Activated naive CD8-positive, alpha-beta T cell treated with anti-CD3 and anti-CD28 coated beads for 36 hours (primary cell): ENCODE data around the gene OR4K17. TPM values are rescaled to one million over a fixed set of nuclear protein-coding genes. Genes with fewer than 3 reads are reported as not detected.
"Not testable (repeated sequence)": the region's sequence is repeated elsewhere in the genome, so short reads cannot be mapped to it uniquely, and the experiment has no call there.

Source experiments
- DNase-seq: peaks from one replicate; pipeline ENCODE4 v3.0.0; 2021
- H3K27ac Mint-ChIP-seq: one replicate; pipeline ENCODE4 v1.8.0; 2022; ENCODE audit warnings: mild to moderate bottlenecking, moderate library complexity, mixed read lengths
- H3K27me3 Mint-ChIP-seq: one replicate; pipeline ENCODE4 v1.8.0; 2022; ENCODE audit warnings: mild to moderate bottlenecking, mixed read lengths
- H3K36me3 Mint-ChIP-seq: one replicate; pipeline ENCODE4 v1.8.0; 2021; ENCODE audit warnings: mild to moderate bottlenecking, mixed read lengths
- H3K4me1 Mint-ChIP-seq: one replicate; pipeline ENCODE4 v1.8.0; 2021; ENCODE audit warnings: mixed read lengths
- H3K4me3 Mint-ChIP-seq: one replicate; pipeline ENCODE4 v1.8.0; 2022; ENCODE audit warnings: mild to moderate bottlenecking, moderate library complexity, mixed read lengths
- H3K9me3 Mint-ChIP-seq: one replicate; pipeline ENCODE4 v1.8.0; 2022; ENCODE audit warnings: mixed read lengths
- total RNA-seq, 2 experiments: library from RNA; stranded (reverse); gene quantifications; one replicate each; pipeline ENCODE4 v1.2.3, GENCODE V29; 2021

Gene OR4K17
- not detected for total RNA-seq

- Mint-ChIP-seq H3K36me3 (no peaks in the 10 kb centered on the region), H3K4me1 (no peaks in the 10 kb centered on the region), H3K27ac (no peak within 1 kb of the TSS), H3K4me3 (no peak within 1 kb of the TSS), H3K27me3 (no peaks in the 10 kb centered on the region), H3K9me3 (peaks cover under 1% of the 10 kb centered on the region)
- no peak for DNase-seq
Observed at GRCh38 chr14:20110438-20110837, at the start of gene OR4K17. Gene OR4K17, plus strand, starts transcription at chr14:20110739. Its CDS starts 6,761 bp downstream, at chr14:20117500.

DNA sequence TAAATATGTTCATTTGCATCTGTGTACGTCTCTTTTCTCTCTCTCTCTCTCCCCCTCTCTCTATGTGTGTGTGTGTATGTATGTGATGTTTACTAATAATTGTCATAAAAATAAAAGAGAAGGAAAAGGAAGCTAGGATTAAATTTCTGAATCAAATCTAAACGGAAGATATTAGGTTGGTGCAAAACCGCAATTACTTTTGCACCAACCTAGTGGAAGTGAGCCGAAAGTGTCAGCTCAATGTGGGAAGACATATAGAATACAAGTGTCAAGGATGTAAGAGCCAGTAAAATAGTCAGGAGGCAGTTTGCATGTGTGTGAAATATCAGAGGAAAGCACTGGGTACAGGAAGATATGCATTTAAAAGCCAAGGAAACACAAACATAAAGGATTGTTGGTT, 18.5 kb upstream of the OR4K17 start:
- H3K27ac Mint-ChIP-seq = no peak overlapping the region
- no peaks in the 10 kb centered on the region for H3K36me3 Mint-ChIP-seq
- no peaks in the 10 kb centered on the region for H3K9me3 Mint-ChIP-seq
- no peak for DNase-seq
- H3K27me3 Mint-ChIP-seq = peaks cover 6% of the 10 kb centered on the region
- H3K4me3 Mint-ChIP-seq = no peak overlapping the region
- H3K4me1 Mint-ChIP-seq = no peaks in the 10 kb centered on the region

GRCh38 chr14:20093442-20093841, 17.1 kb upstream of the OR4K17 start:
- no peaks in the 10 kb centered on the region for H3K9me3 Mint-ChIP-seq
- H3K27ac Mint-ChIP-seq = no peak overlapping the region
- no peak for DNase-seq
- H3K4me1 Mint-ChIP-seq = no peaks in the 10 kb centered on the region
- no peak overlapping the region for H3K4me3 Mint-ChIP-seq
- peaks cover 7% of the 10 kb centered on the region for H3K27me3 Mint-ChIP-seq
- H3K36me3 Mint-ChIP-seq = no peaks in the 10 kb centered on the region

DNA sequence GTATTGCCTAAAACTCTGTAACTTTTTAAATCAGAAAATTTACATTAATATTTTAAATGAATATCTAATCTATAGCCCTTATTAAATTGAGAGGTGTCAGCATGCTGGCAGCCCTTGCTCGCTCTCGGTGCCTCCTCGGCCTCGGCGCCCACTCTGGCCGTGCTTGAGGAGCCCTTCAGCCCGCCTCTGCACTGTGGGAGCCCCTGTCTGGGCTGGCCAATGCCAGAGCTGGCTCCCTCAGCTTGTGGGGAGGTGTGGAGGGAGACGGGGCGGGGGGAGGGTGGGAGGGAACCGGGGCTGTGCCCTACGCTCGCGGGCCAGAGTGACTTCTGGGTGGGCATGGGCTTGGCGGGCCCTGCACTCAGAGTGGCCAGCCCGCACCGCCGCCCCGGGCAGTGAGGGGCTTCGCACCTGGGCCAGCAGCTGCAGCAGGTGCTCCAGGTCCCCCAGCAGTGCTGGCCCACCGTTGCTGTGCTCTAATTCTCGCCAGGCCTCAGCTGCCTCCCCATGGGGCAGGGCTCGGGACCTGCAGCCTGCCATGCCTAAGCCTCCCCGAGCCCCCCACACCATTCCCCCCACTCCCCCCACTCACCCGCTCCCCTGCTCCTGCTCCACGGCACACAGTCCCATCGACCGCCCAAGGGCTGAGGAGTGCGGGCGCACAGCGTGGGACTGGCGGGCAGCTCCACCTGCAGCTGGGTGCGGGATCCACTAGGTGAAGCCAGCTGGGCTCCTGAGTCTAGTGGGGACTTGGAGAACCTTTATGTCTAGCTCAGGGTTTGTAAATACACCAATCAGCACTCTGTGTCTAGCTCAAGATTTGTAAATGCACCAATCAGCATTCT, 11.4 kb upstream of the OR4K17 start:
- not testable (repeated sequence) for DNase-seq, H3K4me1 Mint-ChIP-seq, H3K36me3 Mint-ChIP-seq, H3K9me3 Mint-ChIP-seq, H3K4me3 Mint-ChIP-seq, H3K27ac Mint-ChIP-seq, H3K27me3 Mint-ChIP-seq

GRCh38 chr14:20112321-20112720, 1.8 kb downstream of the OR4K17 start:
- Mint-ChIP-seq H3K4me1 (no peaks in the 10 kb centered on the region), H3K4me3 (no peak overlapping the region), H3K9me3 (no peaks in the 10 kb centered on the region), H3K27ac (no peak overlapping the region), H3K36me3 (no peaks in the 10 kb centered on the region), H3K27me3 (no peaks in the 10 kb centered on the region)
- no peak for DNase-seq

GRCh38 chr14:20116748-20117147, 6.2 kb downstream of the OR4K17 start:
- H3K27me3 Mint-ChIP-seq = peaks cover 17% of the 10 kb centered on the region
- peaks cover 19% of the 10 kb centered on the region for H3K9me3 Mint-ChIP-seq
- no peak overlapping the region for H3K27ac Mint-ChIP-seq
- DNase-seq = no peak
- peaks cover 1% of the 10 kb centered on the region for H3K36me3 Mint-ChIP-seq
- H3K4me3 Mint-ChIP-seq = no peak overlapping the region
- H3K4me1 Mint-ChIP-seq = no peaks in the 10 kb centered on the region

- H3K27me3 Mint-ChIP-seq = peaks cover 22% of the 10 kb centered on the region
Observed at GRCh38 chr14:20118795-20119194, 8.3 kb downstream of the OR4K17 start.

GRCh38 chr14:20138520-20138919, 28.0 kb downstream of the OR4K17 start, which contains the start of gene OR4N5:
Gene OR4N5, plus strand, starts transcription at chr14:20138820. Its CDS starts 4,916 bp downstream, at chr14:20143736.
- no peak within 1 kb of the TSS for H3K27ac Mint-ChIP-seq
- DNase-seq = no peak
- peaks cover 9% of the 10 kb centered on the region for H3K27me3 Mint-ChIP-seq
- H3K9me3 Mint-ChIP-seq = no peaks in the 10 kb centered on the region
- no peaks in the 10 kb centered on the region for H3K36me3 Mint-ChIP-seq
- no peaks in the 10 kb centered on the region for H3K4me1 Mint-ChIP-seq
- H3K4me3 Mint-ChIP-seq = no peak within 1 kb of the TSS

More at GRCh38 chr14:20118795-20119194, 8.3 kb downstream of the OR4K17 start:
- Mint-ChIP-seq H3K36me3 (peaks cover 1% of the 10 kb centered on the region), H3K4me3 (no peak overlapping the region), H3K4me1 (no peaks in the 10 kb centered on the region), H3K27ac (no peak overlapping the region), H3K9me3 (peaks cover 20% of the 10 kb centered on the region)
- DNase-seq = no peak

DNA sequence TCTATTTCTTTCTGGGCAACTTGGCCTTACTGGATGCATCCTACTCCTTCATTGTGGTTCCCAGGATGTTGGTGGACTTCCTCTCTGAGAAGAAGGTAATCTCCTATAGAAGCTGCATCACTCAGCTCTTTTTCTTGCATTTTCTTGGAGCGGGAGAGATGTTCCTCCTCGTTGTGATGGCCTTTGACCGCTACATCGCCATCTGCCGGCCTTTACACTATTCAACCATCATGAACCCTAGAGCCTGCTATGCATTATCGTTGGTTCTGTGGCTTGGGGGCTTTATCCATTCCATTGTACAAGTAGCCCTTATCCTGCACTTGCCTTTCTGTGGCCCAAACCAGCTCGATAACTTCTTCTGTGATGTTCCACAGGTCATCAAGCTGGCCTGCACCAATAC, 33.4 kb downstream of the OR4K17 start:
- Mint-ChIP-seq H3K9me3 (no peaks in the 10 kb centered on the region), H3K36me3 (no peaks in the 10 kb centered on the region), H3K4me3 (no peak overlapping the region), H3K27me3 (peaks cover 7% of the 10 kb centered on the region), H3K4me1 (no peaks in the 10 kb centered on the region), H3K27ac (no peak overlapping the region)
- DNase-seq = no peak

- H3K27me3 Mint-ChIP-seq = peaks cover 13% of the 10 kb centered on the region
- DNase-seq = no peak
- H3K27ac Mint-ChIP-seq = no peak overlapping the region
- no peaks in the 10 kb centered on the region for H3K36me3 Mint-ChIP-seq
- H3K4me1 Mint-ChIP-seq = no peaks in the 10 kb centered on the region
- no peak overlapping the region for H3K4me3 Mint-ChIP-seq
- no peaks in the 10 kb centered on the region for H3K9me3 Mint-ChIP-seq
Observed at GRCh38 chr14:20144820-20145219, 34.3 kb downstream of the OR4K17 start.

DNA sequence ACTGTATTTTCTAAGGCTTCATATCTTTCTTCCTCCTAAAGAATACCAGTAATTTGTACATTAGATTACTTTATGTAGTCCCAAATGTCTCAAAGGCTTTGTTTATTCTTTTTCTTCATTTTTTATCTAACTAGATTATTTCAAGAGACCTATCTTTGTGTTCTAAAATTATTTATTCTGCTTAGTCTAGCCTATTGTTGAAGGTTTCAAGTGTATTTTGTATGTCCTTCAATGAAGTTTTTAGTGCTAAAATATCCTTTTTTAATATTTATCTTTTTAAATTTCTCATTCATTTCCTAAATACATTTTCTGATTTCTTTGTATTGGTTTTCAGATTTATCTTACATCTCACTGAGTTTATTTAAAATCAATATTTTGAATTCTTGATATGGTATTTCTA, 53.9 kb downstream of the OR4K17 start:
- peaks cover 18% of the 10 kb centered on the region for H3K9me3 Mint-ChIP-seq

DNA sequence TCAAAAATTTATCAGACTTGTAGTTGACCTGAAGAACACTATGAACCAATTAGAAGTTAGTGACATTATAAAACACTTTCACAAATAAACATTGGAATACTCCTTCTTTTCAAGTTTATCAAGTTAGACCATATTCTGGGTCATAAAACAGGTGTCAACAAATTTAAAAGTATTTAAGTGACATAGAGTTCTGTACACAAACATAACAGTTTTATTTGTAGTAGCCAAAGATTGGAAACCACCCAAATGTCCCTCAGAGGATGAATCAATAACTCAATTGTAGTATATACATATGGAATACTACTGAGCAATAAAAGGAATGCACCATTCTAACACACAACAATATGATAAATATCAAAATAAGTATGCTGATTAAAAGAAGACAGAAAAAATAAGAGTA, 56.6 kb downstream of the OR4K17 start:
- no peaks in the 10 kb centered on the region for H3K4me1 Mint-ChIP-seq
- H3K27ac Mint-ChIP-seq = no peak overlapping the region
- no peak for DNase-seq
- H3K27me3 Mint-ChIP-seq = peaks cover 4% of the 10 kb centered on the region
- peaks cover 18% of the 10 kb centered on the region for H3K9me3 Mint-ChIP-seq
- H3K36me3 Mint-ChIP-seq = no peaks in the 10 kb centered on the region
- no peak overlapping the region for H3K4me3 Mint-ChIP-seq

More for the DNA sequence above, 53.9 kb downstream of the OR4K17 start:
- Mint-ChIP-seq H3K36me3 (no peaks in the 10 kb centered on the region), H3K4me3 (no peak overlapping the region), H3K4me1 (no peaks in the 10 kb centered on the region), H3K27me3 (peaks cover 4% of the 10 kb centered on the region), H3K27ac (no peak overlapping the region)
- no peak for DNase-seq

GRCh38 chr14:20169852-20170251, 59.3 kb downstream of the OR4K17 start:
- H3K4me1 Mint-ChIP-seq = not testable (repeated sequence)

More at GRCh38 chr14:20169852-20170251, 59.3 kb downstream of the OR4K17 start:
- not testable (repeated sequence) for H3K27ac Mint-ChIP-seq, H3K27me3 Mint-ChIP-seq, H3K9me3 Mint-ChIP-seq, H3K4me3 Mint-ChIP-seq, H3K36me3 Mint-ChIP-seq, DNase-seq
